GM12878 (cell line): Measurements from ENCODE around the gene RANBP9. TPM values are rescaled to one million over a fixed set of nuclear protein-coding genes. Genes with fewer than 3 reads are reported as not detected.

Experiments used
- ATAC-seq: fragments of 200-7000 bp; cut with Tn5 transposase; 3 replicates; pipeline ENCODE4 v1.9.1; 2020; ENCODE audit warnings: mild to moderate bottlenecking, moderate library complexity
- BruUV-seq: library from RNA; stranded (reverse); fragments of 400-500 nt; replicated peaks from 2 replicates; lab custom pipeline; 2021; lab: Mats Ljungman, UMichigan
- CTCF ChIA-PET: fragments of 300-600 bp; sonication (Branson Sonifier 250); formaldehyde crosslinking; extraction: SDS; loops from one replicate; lab custom pipeline; 2021; ENCODE audit warnings: inconsistent platforms; lab: Yijun Ruan, JAX
- POLR2A ChIA-PET: fragments of 350-600 bp; formaldehyde crosslinking; extraction: SDS; loops from one replicate; lab custom pipeline; 2021; ENCODE audit warnings: inconsistent platforms; lab: Charles Lee
- RAD21 ChIA-PET: fragments of 300-600 bp; sonication (Branson Sonifier 250); formaldehyde crosslinking; loops from one replicate; lab custom pipeline; 2023; ENCODE audit warnings: antibody characterized with exemption; ENCODE audit not compliant: unreplicated experiment; lab: Charles Lee
- SMC1A ChIA-PET: fragments of 300-600 bp; sonication (Branson Sonifier 250); formaldehyde crosslinking; loops from one replicate; lab custom pipeline; 2023; ENCODE audit not compliant: unreplicated experiment, uncharacterized antibody; lab: Charles Lee
- DNase-seq: peaks from one replicate; pipeline ENCODE4 v3.0.0-alpha.2; 2011; ENCODE audit warnings: low read depth, low spot score
- FAIRE-seq: peaks from 3 replicates; lab custom pipeline; 2011; peaks lifted over from hg19 to GRCh38; lab: Jason Lieb, UNC
- H2AFZ ChIP-seq: 2 replicates; pipeline ENCODE4 v1.6.0; 2011; ENCODE audit warnings: low read depth, low read length, control low read depth; ENCODE audit not compliant: control insufficient read depth
- H3K27ac ChIP-seq: 2 replicates; pipeline ENCODE4 v1.5.1; 2011; ENCODE audit warnings: control low read depth; ENCODE audit not compliant: control insufficient read depth, insufficient read depth
- H3K27me3 ChIP-seq, 2 experiments: replicated peaks in 1 of 2; 2 replicates each; pipeline versions ENCODE4 v1.6.0 to v1.6.1; 2011; ENCODE audit warnings: low read length in 1 of 2; ENCODE audit not compliant: control insufficient read depth in 2 of 2, insufficient read depth in 2 of 2
- H3K36me3 ChIP-seq, 2 experiments: 2 replicates each; pipeline ENCODE4 v1.5.1; 2011; ENCODE audit warnings: low read length in 1 of 2; ENCODE audit not compliant: control insufficient read depth in 2 of 2, insufficient read depth in 2 of 2
- H3K4me1 ChIP-seq: 2 replicates; pipeline ENCODE4 v1.6.1; 2011; ENCODE audit warnings: mild to moderate bottlenecking, low read length, moderate library complexity, mixed read lengths; ENCODE audit not compliant: control insufficient read depth, insufficient read depth
- H3K4me2 ChIP-seq: 2 replicates; pipeline ENCODE4 v1.6.0; 2011; ENCODE audit warnings: control low read depth; ENCODE audit not compliant: control insufficient read depth, insufficient read depth
- H3K4me3 ChIP-seq: fragments of 200-600 bp; sonication (generic); 2 replicates; pipeline ENCODE4 v1.5.1; 2016
- H3K79me2 ChIP-seq: 2 replicates; pipeline ENCODE4 v1.6.0; 2011; ENCODE audit warnings: low read length; ENCODE audit not compliant: control insufficient read depth, insufficient read depth
- H3K9ac ChIP-seq: 2 replicates; pipeline ENCODE4 v1.8.0; 2011; ENCODE audit warnings: low read length, control low read depth, mixed read lengths; ENCODE audit not compliant: control insufficient read depth, insufficient read depth
- H3K9me3 ChIP-seq: replicated peaks from 3 replicates; pipeline ENCODE4 v1.5.1; 2011; ENCODE audit warnings: mild to moderate bottlenecking, low read length; ENCODE audit not compliant: control insufficient read depth, insufficient read depth
- H4K20me1 ChIP-seq: 2 replicates; pipeline ENCODE4 v1.6.0; 2011; ENCODE audit not compliant: control insufficient read depth, insufficient read depth
- CHD4 ChIP-seq: fragments of 200-600 bp; sonication (generic); IDR thresholded peaks from 2 replicates; pipeline ENCODE4 v1.6.1; 2016; ENCODE audit warnings: mild to moderate bottlenecking
- CREM ChIP-seq: IDR thresholded peaks from 2 replicates; pipeline ENCODE4 v1.6.1; 2014; ENCODE audit warnings: antibody characterized with exemption, low read depth
- NFXL1 ChIP-seq: fragments of 450-650 bp; IDR thresholded peaks from 2 replicates; pipeline ENCODE4 v1.6.1; 2017; ENCODE audit warnings: antibody characterized with exemption, mild to moderate bottlenecking, borderline replicate concordance
- POU2F2 ChIP-seq: IDR thresholded peaks from 3 replicates; pipeline ENCODE4 v1.6.1; 2011; ENCODE audit warnings: low read depth, mild to moderate bottlenecking, low read length, borderline replicate concordance
- RELA ChIP-seq: fragments of 450-650 bp; IDR thresholded peaks from 2 replicates; pipeline ENCODE4 v1.8.0; 2014; ENCODE audit warnings: borderline replicate concordance; ENCODE audit not compliant: partially characterized antibody
- SMAD1 ChIP-seq: fragments of 450-650 bp; IDR thresholded peaks from 2 replicates; pipeline ENCODE4 v1.6.1; 2018; ENCODE audit warnings: mild to moderate bottlenecking, low read depth; ENCODE audit not compliant: partially characterized antibody
- SMAD5 ChIP-seq: IDR thresholded peaks from 2 replicates; pipeline ENCODE4 v1.6.1; 2016; ENCODE audit warnings: antibody characterized with exemption, low read depth
- SPI1 ChIP-seq: IDR thresholded peaks from 2 replicates; pipeline ENCODE4 v1.6.1; 2011; ENCODE audit warnings: low read depth, mild to moderate bottlenecking, low read length, moderate library complexity, borderline replicate concordance; ENCODE audit not compliant: insufficient read depth
- SREBF2 ChIP-seq: IDR thresholded peaks from 2 replicates; pipeline ENCODE4 v1.6.1; 2012; ENCODE audit warnings: mild to moderate bottlenecking, low read length
- ZBED1 ChIP-seq: IDR thresholded peaks from 2 replicates; pipeline ENCODE4 v1.6.1; 2016; ENCODE audit warnings: borderline replicate concordance
- ZNF274 ChIP-seq: IDR thresholded peaks from one replicate; pipeline ENCODE4 v1.8.0; 2011; ENCODE audit not compliant: insufficient read length, insufficient read depth
- WGBS: methylation state at CpG from one replicate; pipeline ENCODE4 v1.1.6; 2016; ENCODE audit warnings: low lambda C conversion rate; ENCODE audit not compliant: insufficient replicate concordance, insufficient coverage; ENCODE audit errors: missing lambda C conversion rate; 5-methylcytosine and 5-hydroxymethylcytosine counted together
- in situ Hi-C: fragments of 300-500 bp; cut with MboI; formaldehyde crosslinking; loops from 9 replicates; pipeline ENCODE4 v1.14.3; 2018; ENCODE audit warnings: mixed read lengths
- intact Hi-C: fragments of 100-400 bp; cut with micrococcal nuclease; formaldehyde crosslinking; loops from one replicate; pipeline ENCODE4 v1.14.2; 2022; ENCODE audit not compliant: unreplicated experiment
- polyA plus RNA-seq, 11 experiments: library from polyadenylated mRNA; depleted of rRNA in 4 of 11; unstranded in 6 of 11; stranded (reverse) in 5 of 11; fragments of >200 nt; fragmentation: Nextera tagmentation in 4 of 11; fragmentation: Illumina TruSeq in 1 of 11; extraction: Ambion mirVana in 4 of 11; extraction: Trizol in 1 of 11; gene quantifications; 1 replicate in 1 of 11; 2 replicates in 10 of 11; pipeline versions ENCODE4 v1.2.1 to v1.2.3, GENCODE V29; 2011 to 2016; ENCODE audit warnings: inconsistent platforms in 2 of 11, missing spikeins in 2 of 11, low read depth in 1 of 11
- total RNA-seq, 4 experiments: library from RNA; depleted of rRNA in 3 of 4; stranded (reverse); fragments of >200 nt in 3 of 4; fragmentation: Illumina TruSeq in 1 of 4; extraction: Trizol in 1 of 4; gene quantifications; 2 replicates each; pipeline versions ENCODE4 v1.2.1 to v1.2.3, GENCODE V29; 2013 to 2021
- TF ChIP-seq, protein P1 (sequence below): IDR thresholded peaks from 2 replicates; pipeline ENCODE4 v1.6.1; 2012; ENCODE audit warnings: improper control_type of control experiment, low read depth, low read length; ENCODE audit not compliant: insufficient replicate concordance
- TF ChIP-seq, protein P2 (sequence below): IDR thresholded peaks from 2 replicates; pipeline ENCODE4 v1.6.1; 2012; ENCODE audit warnings: low read depth, low read length, improper control_type of control experiment

RANBP9 gene
- total and polyA plus RNA-seq, 10 of the 15 experiments (the other 5 are each of a cell fraction or from before 2014, with no cell fraction given) = 3.7 to 43.1 (median 16.2) TPM

DNA sequence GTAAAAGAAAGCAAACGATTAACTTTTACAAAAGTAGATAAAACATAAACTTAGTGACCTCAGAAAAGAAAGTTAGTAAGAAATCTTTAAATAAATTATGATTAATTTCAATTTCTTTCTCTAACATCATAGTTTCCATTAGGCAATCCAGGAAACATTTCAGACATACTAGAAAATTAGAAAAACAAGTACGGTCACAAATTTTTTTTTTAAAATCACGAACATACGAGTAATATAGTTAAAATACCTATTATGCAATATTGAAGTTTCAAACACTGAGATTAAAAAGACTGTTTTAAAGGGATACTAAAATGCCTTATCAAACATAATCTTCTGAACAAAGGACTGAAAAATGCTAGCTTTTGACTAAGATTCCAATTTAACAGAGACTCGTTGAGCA, 70.3 kb downstream of the RANBP9 start:
- Histone ChIP-seq H3K9me3 (no peaks in the 10 kb centered on the region), H3K4me2 (no peak overlapping the region), H3K4me3 (no peak overlapping the region), H3K27ac (no peak overlapping the region), H3K27me3 (no peaks in the 10 kb centered on the region), H3K9ac (no peak overlapping the region), H3K79me2 (no peaks in the 10 kb centered on the region), H3K36me3 (peaks cover 0 to 4% of the 10 kb centered on the region in 2 experiments; a peak in 1 of 4 replicates), H4K20me1 (no peaks in the 10 kb centered on the region), H3K4me1 (no peaks in the 10 kb centered on the region), H2AFZ (no peak overlapping the region)
- ChIA-PET SMC1A (interaction anchor here (0.7 kb wide), 1 partner anchor 15 kb away, joined by 3 read pairs; no protein-coding TSS in a partner anchor), POLR2A (no interaction called here), RAD21 (no interaction called here), CTCF (interaction anchor here (1.0 to 1.4 kb wide), 2 partner anchors 11 to 26 kb away, joined by 3 read pairs; partner anchors contain the start of gene NOL7)
- WGBS = 98% methylated on average over 5 of the region's 5 CpGs
- no peak for TF ChIP-seq CHD4
- no peak for FAIRE-seq
- in situ Hi-C loops = no loop called here
- ATAC-seq = no peak
- intact Hi-C loops = no loop called here
- no peak for DNase-seq
- no TSS peak for BruUV-seq

DNA sequence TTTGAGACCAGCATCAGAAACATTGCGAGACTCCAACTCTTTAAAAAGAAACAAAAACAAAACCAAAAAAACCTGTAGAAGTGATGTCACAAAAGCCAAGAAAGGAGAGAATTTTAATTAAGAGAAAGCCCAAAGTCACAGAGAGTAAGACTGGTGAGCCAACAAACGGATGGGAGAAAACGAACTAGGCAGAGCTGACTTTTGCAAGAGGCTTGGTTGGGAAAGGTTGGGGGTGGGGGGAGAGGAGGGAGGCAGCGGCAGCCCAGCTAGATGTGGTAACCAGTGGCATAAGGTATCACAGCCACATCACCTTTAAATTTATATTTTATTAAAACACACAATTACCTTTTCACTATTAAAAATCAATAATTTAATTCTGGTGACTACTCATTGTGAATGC, 73.0 kb downstream of the RANBP9 start:
- Histone ChIP-seq H2AFZ (no peak overlapping the region), H3K9me3 (no peaks in the 10 kb centered on the region), H3K4me2 (no peak overlapping the region), H3K4me3 (no peak overlapping the region), H4K20me1 (no peaks in the 10 kb centered on the region), H3K27ac (no peak overlapping the region), H3K27me3 (no peaks in the 10 kb centered on the region), H3K9ac (no peak overlapping the region), H3K79me2 (no peaks in the 10 kb centered on the region), H3K36me3 (peaks cover 0 to 6% of the 10 kb centered on the region in 2 experiments; a peak in 2 of 4 replicates), H3K4me1 (no peaks in the 10 kb centered on the region)
- ChIA-PET SMC1A (no interaction called here), POLR2A (no interaction called here), RAD21 (no interaction called here), CTCF (no interaction called here)
- 90% methylated on average over 4 of the region's 4 CpGs for WGBS
- DNase-seq (no peak), ATAC-seq (no peak), FAIRE-seq (no peak)
- in situ Hi-C loops = no loop called here
- intact Hi-C loops = no loop called here
- no TSS peak for BruUV-seq
- TF ChIP-seq ZNF274 = no peak
- TF ChIP-seq, protein P1, sequence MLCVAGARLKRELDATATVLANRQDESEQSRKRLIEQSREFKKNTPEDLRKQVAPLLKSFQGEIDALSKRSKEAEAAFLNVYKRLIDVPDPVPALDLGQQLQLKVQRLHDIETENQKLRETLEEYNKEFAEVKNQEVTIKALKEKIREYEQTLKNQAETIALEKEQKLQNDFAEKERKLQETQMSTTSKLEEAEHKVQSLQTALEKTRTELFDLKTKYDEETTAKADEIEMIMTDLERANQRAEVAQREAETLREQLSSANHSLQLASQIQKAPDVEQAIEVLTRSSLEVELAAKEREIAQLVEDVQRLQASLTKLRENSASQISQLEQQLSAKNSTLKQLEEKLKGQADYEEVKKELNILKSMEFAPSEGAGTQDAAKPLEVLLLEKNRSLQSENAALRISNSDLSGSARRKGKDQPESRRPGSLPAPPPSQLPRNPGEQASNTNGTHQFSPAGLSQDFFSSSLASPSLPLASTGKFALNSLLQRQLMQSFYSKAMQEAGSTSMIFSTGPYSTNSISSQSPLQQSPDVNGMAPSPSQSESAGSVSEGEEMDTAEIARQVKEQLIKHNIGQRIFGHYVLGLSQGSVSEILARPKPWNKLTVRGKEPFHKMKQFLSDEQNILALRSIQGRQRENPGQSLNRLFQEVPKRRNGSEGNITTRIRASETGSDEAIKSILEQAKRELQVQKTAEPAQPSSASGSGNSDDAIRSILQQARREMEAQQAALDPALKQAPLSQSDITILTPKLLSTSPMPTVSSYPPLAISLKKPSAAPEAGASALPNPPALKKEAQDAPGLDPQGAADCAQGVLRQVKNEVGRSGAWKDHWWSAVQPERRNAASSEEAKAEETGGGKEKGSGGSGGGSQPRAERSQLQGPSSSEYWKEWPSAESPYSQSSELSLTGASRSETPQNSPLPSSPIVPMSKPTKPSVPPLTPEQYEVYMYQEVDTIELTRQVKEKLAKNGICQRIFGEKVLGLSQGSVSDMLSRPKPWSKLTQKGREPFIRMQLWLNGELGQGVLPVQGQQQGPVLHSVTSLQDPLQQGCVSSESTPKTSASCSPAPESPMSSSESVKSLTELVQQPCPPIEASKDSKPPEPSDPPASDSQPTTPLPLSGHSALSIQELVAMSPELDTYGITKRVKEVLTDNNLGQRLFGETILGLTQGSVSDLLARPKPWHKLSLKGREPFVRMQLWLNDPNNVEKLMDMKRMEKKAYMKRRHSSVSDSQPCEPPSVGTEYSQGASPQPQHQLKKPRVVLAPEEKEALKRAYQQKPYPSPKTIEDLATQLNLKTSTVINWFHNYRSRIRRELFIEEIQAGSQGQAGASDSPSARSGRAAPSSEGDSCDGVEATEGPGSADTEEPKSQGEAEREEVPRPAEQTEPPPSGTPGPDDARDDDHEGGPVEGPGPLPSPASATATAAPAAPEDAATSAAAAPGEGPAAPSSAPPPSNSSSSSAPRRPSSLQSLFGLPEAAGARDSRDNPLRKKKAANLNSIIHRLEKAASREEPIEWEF = no peak
- TF ChIP-seq, protein P2, sequence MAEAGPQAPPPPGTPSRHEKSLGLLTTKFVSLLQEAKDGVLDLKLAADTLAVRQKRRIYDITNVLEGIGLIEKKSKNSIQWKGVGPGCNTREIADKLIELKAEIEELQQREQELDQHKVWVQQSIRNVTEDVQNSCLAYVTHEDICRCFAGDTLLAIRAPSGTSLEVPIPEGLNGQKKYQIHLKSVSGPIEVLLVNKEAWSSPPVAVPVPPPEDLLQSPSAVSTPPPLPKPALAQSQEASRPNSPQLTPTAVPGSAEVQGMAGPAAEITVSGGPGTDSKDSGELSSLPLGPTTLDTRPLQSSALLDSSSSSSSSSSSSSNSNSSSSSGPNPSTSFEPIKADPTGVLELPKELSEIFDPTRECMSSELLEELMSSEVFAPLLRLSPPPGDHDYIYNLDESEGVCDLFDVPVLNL = no peak
- TF ChIP-seq SREBF2 = no peak
- TF ChIP-seq ZBED1 = no peak
- no peak for TF ChIP-seq NFXL1
- no peak for TF ChIP-seq SMAD5
- TF ChIP-seq SMAD1 = no peak
- TF ChIP-seq SPI1 = no peak
- no peak for TF ChIP-seq RELA
- TF ChIP-seq CREM = no peak
- TF ChIP-seq POU2F2 = no peak
